GM23248 (cell line): ENCODE results near the gene DLD. TPM values are rescaled to one million over a fixed set of nuclear protein-coding genes. Genes with fewer than 3 reads are reported as not detected.

Experiments
- DNase-seq: peaks from one replicate; pipeline ENCODE4 v3.0.0-alpha.2; 2015
- H2AFZ ChIP-seq: fragments of 200-600 bp; sonication (generic); 2 replicates; pipeline ENCODE4 v1.6.1; 2016; ENCODE audit warnings: antibody characterized with exemption
- H3F3A ChIP-seq: fragments of 200-600 bp; sonication (generic); 2 replicates; pipeline ENCODE4 v1.6.1; 2016; ENCODE audit warnings: mild to moderate bottlenecking, antibody characterized with exemption, mixed run types; ENCODE audit not compliant: insufficient read depth
- H3K27ac ChIP-seq: fragments of 200-600 bp; sonication (generic); 2 replicates; pipeline ENCODE4 v1.5.1; 2016; ENCODE audit warnings: mild to moderate bottlenecking
- H3K27me3 ChIP-seq: fragments of 200-600 bp; sonication (generic); replicated peaks from 2 replicates; pipeline ENCODE4 v1.6.1; 2016; ENCODE audit warnings: mild to moderate bottlenecking; ENCODE audit not compliant: insufficient read depth
- H3K36me3 ChIP-seq: fragments of 200-600 bp; sonication (generic); 2 replicates; pipeline ENCODE4 v1.6.1; 2016; ENCODE audit warnings: low read depth, mild to moderate bottlenecking
- H3K4me1 ChIP-seq: fragments of 200-600 bp; sonication (generic); 2 replicates; pipeline ENCODE4 v1.6.1; 2016; ENCODE audit warnings: mild to moderate bottlenecking; ENCODE audit not compliant: insufficient read depth
- H3K4me2 ChIP-seq: fragments of 200-600 bp; sonication (generic); one replicate; pipeline ENCODE4 v1.6.1; 2016; ENCODE audit warnings: mild to moderate bottlenecking; ENCODE audit not compliant: unreplicated experiment
- H3K4me3 ChIP-seq: fragments of 200-600 bp; sonication (generic); 2 replicates; pipeline ENCODE4 v1.5.1; 2016; ENCODE audit warnings: mild to moderate bottlenecking
- H3K79me2 ChIP-seq: fragments of 200-600 bp; sonication (generic); 2 replicates; pipeline ENCODE4 v1.6.1; 2016; ENCODE audit warnings: mild to moderate bottlenecking; ENCODE audit not compliant: insufficient read depth
- H3K9ac ChIP-seq: fragments of 200-600 bp; sonication (generic); 2 replicates; pipeline ENCODE4 v1.6.1; 2016; ENCODE audit warnings: mild to moderate bottlenecking
- H3K9me2 ChIP-seq: fragments of 200-600 bp; sonication (generic); 2 replicates; pipeline ENCODE4 v1.6.1; 2016; ENCODE audit warnings: mixed run types, mild to moderate bottlenecking, moderate library complexity; ENCODE audit not compliant: insufficient read depth
- H3K9me3 ChIP-seq: fragments of 200-600 bp; sonication (generic); one replicate; pipeline ENCODE4 v1.6.1; 2017; ENCODE audit warnings: low read depth
- H4K20me1 ChIP-seq: fragments of 200-600 bp; sonication (generic); 2 replicates; pipeline ENCODE4 v1.6.0; 2016; ENCODE audit not compliant: insufficient read depth
- EZH2 ChIP-seq: fragments of 200-600 bp; sonication (generic); IDR thresholded peaks from 2 replicates; pipeline ENCODE4 v1.6.1; 2018; ENCODE audit warnings: antibody characterized with exemption, mild to moderate bottlenecking; ENCODE audit not compliant: insufficient read depth, poor library complexity, severe bottlenecking
- EZH2phosphoT487 ChIP-seq: fragments of 200-600 bp; sonication (generic); IDR thresholded peaks from 2 replicates; pipeline ENCODE4 v1.6.1; 2018; ENCODE audit warnings: antibody characterized with exemption, moderate library complexity, mild to moderate bottlenecking, low read depth; ENCODE audit not compliant: insufficient read depth
- WGBS, 2 experiments: methylation state at CpG; one replicate each; pipeline ENCODE4 v1.1.6; 2015 to 2017; ENCODE audit warnings: low lambda C conversion rate in 2 of 2, low coverage in 1 of 2; ENCODE audit errors: missing lambda C conversion rate in 2 of 2; 5-methylcytosine and 5-hydroxymethylcytosine counted together
- in situ Hi-C: fragments of 300-500 bp; cut with MboI; formaldehyde crosslinking; loops from 2 replicates; pipeline ENCODE4 v1.15.0; 2020
- polyA plus RNA-seq: library from polyadenylated mRNA; unstranded; fragments of >200 nt; fragmentation: Nextera tagmentation; extraction: Ambion mirVana; gene quantifications from 2 replicates; pipeline ENCODE4 v1.2.1, GENCODE V29; 2016
- total RNA-seq: library from RNA; depleted of rRNA; stranded (reverse); fragments of >200 nt; shearing (Covaris generic); gene quantifications from 2 replicates; pipeline ENCODE4 v1.2.3, GENCODE V29; 2014

DLD gene
- total and polyA plus RNA-seq, 2 experiments from 2014 or later, result 80.1 to 97.1 TPM

GRCh38 chr7:107858280-107858679, 32.7 kb upstream of the DLD start:
- in situ Hi-C loops, result loop anchor here (25.0 kb wide), 1 partner anchor 396 kb away; the partner anchor contains the start of gene GPR22
- no peaks in the 10 kb centered on the region for H3K79me2 ChIP-seq
- no peaks in the 10 kb centered on the region for H3K9me3 ChIP-seq
- no peaks in the 10 kb centered on the region for H3K36me3 ChIP-seq
- 79 to 84% methylated on average over 5 of the region's 5 CpGs for WGBS, 2 experiments
- H3K9me2 ChIP-seq, result no peaks in the 10 kb centered on the region
- H2AFZ ChIP-seq, result no peak overlapping the region
- no peak overlapping the region for H3K4me3 ChIP-seq
- no peak overlapping the region for H3K27ac ChIP-seq
- no peaks in the 10 kb centered on the region for H3K27me3 ChIP-seq
- no peak overlapping the region for H3K9ac ChIP-seq
- H4K20me1 ChIP-seq, result no peaks in the 10 kb centered on the region
- TF ChIP-seq EZH2phosphoT487 (no peak), EZH2 (no peak)
- peaks cover 24% of the 10 kb centered on the region for H3K4me1 ChIP-seq
- H3K4me2 ChIP-seq, result no peak overlapping the region
- H3F3A ChIP-seq, result 0 out of 2 replicates have a peak, but pooled peaks cover 12% of the 10 kb centered on the region
- DNase-seq, result no peak

DNA sequence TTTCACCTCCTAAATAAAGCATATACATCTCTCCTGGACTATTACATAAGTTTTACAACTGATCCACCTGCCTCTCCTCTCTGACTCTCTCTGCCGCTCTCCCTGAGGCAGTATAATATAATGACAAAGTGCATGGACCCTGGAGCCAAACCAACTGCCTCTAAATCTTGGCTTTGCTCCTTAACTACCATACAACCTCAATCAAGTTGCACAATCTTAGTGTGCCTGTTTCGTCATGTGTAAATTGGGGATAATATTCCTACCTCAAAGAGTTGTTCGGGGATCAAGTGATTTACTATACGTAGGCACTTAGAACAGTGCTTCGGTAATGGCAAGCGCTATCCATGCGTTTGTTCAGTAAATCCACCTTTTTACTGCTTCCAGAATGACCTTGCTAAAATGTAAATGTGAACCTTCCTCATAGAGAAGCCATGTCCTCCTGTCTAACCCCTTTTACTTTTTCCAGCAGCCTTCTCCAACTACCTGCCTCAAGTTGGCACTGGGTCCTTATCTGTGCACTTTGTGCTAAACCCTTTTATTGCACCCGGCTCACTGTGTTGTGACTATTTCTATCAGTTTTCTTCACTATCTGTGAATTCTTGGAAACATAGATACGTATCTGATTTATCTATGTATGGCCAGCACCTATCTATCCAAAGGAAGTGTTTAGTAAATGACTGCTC, 30.6 kb upstream of the DLD start:
- no peak for DNase-seq
- WGBS, 2 experiments, result 82 to 84% methylated on average over 9 of the region's 9 CpGs
- H3K9ac ChIP-seq, result no peak overlapping the region
- TF ChIP-seq EZH2phosphoT487, result no peak
- TF ChIP-seq EZH2, result no peak
- H3K27me3 ChIP-seq, result no peaks in the 10 kb centered on the region
- peaks cover 24% of the 10 kb centered on the region for H3K4me1 ChIP-seq
- H3K79me2 ChIP-seq, result no peaks in the 10 kb centered on the region
- no peaks in the 10 kb centered on the region for H4K20me1 ChIP-seq
- H3K4me3 ChIP-seq, result no peak overlapping the region
- H3K36me3 ChIP-seq, result no peaks in the 10 kb centered on the region
- no peak overlapping the region for H2AFZ ChIP-seq
- no peak overlapping the region for H3K27ac ChIP-seq
- in situ Hi-C loops, result loop anchor here (25.0 kb wide), 1 partner anchor 398 kb away; the partner anchor contains the start of gene GPR22
- no peaks in the 10 kb centered on the region for H3K9me2 ChIP-seq
- H3F3A ChIP-seq, result 0 out of 2 replicates have a peak, but pooled peaks cover 12% of the 10 kb centered on the region
- H3K4me2 ChIP-seq, result peak overlapping the region; percentile 25
- no peaks in the 10 kb centered on the region for H3K9me3 ChIP-seq

GRCh38 chr7:107860981-107861652, 29.9 kb upstream of the DLD start:
- Histone ChIP-seq H3K36me3 (no peaks in the 10 kb centered on the region), H3K4me2 (peak overlapping the region; percentile 25), H4K20me1 (no peaks in the 10 kb centered on the region), H3K9me2 (no peaks in the 10 kb centered on the region), H3K4me3 (no peak overlapping the region), H3K27me3 (no peaks in the 10 kb centered on the region), H3K27ac (0 out of 2 replicates have a peak overlapping the region, but pooled peaks have one; percentile 24), H3K79me2 (no peaks in the 10 kb centered on the region), H2AFZ (peak overlapping the region; percentile 25; the same call in 1 of the 2 replicates), H3K9ac (no peak overlapping the region), H3K9me3 (no peaks in the 10 kb centered on the region), H3K4me1 (peaks cover 30% of the 10 kb centered on the region), H3F3A (0 out of 2 replicates have a peak, but pooled peaks cover 16% of the 10 kb centered on the region)
- 52 to 53% methylated on average over 6 of the region's 6 CpGs for WGBS, 2 experiments
- peak; percentile 53 for DNase-seq
- TF ChIP-seq EZH2 (no peak), EZH2phosphoT487 (no peak)
- in situ Hi-C loops, result loop anchor here (25.0 kb wide), 1 partner anchor 399 kb away; the partner anchor contains the start of gene GPR22

- Histone ChIP-seq H3K36me3 (no peaks in the 10 kb centered on the region), H4K20me1 (no peaks in the 10 kb centered on the region), H3K9me2 (no peaks in the 10 kb centered on the region), H3K27me3 (no peaks in the 10 kb centered on the region), H3F3A (0 out of 2 replicates have a peak, but pooled peaks cover 9% of the 10 kb centered on the region), H3K4me3 (no peak overlapping the region), H3K9ac (no peak overlapping the region), H2AFZ (peak overlapping the region; percentile 28), H3K79me2 (no peaks in the 10 kb centered on the region), H3K9me3 (no peaks in the 10 kb centered on the region), H3K4me2 (peak overlapping the region; percentile 5), H3K4me1 (peaks cover 17% of the 10 kb centered on the region), H3K27ac (peak overlapping the region; percentile 21; the same call in 1 of the 2 replicates)
- in situ Hi-C loops, result loop anchor here (25.0 kb wide), 1 partner anchor 404 kb away; the partner anchor contains the start of gene GPR22
- TF ChIP-seq EZH2phosphoT487, result no peak
- TF ChIP-seq EZH2, result no peak
- 91 to 97% methylated on average over 1 of the region's 1 CpG for WGBS, 2 experiments
- peak; percentile 40 for DNase-seq
Measured at GRCh38 chr7:107865956-107866775, 24.8 kb upstream of the DLD start.
